H1 (cell line): ENCODE data around the gene ACTN4. TPM values are rescaled to one million over a fixed set of nuclear protein-coding genes. Genes with fewer than 3 reads are reported as not detected.

Experiments used
- CTCF ChIA-PET: fragments of 300-600 bp; sonication (Branson Sonifier 250); formaldehyde crosslinking; loops from one replicate; lab custom pipeline; 2021; ENCODE audit not compliant: partially characterized antibody; lab: Charles Lee
- POLR2A ChIA-PET: fragments of 300-600 bp; sonication (Branson Sonifier 250); formaldehyde crosslinking; loops from one replicate; lab custom pipeline; 2021; ENCODE audit warnings: inconsistent platforms; ENCODE audit not compliant: partially characterized antibody; lab: Charles Lee
- DNase-seq, 2 experiments: peaks; one replicate each; pipeline versions ENCODE4 v3.0.0 to v3.0.0-alpha.2; 2010 to 2022; ENCODE audit warnings: low spot score in 2 of 2, low read depth in 1 of 2, mixed read lengths in 1 of 2
- FAIRE-seq: peaks from 2 replicates; lab custom pipeline; 2011; peaks lifted over from hg19 to GRCh38; lab: Jason Lieb, UNC
- H2AFZ ChIP-seq: 2 replicates; pipeline ENCODE4 v1.8.1; 2012; ENCODE audit warnings: low read length, inconsistent platforms
- H2AK5ac ChIP-seq: 2 replicates; pipeline ENCODE4 v1.6.1; 2013; ENCODE audit warnings: low read depth, low read length
- H2BK120ac ChIP-seq: replicated peaks from 2 replicates; pipeline ENCODE3; 2013; ENCODE audit warnings: low read depth, low read length, inconsistent platforms
- H2BK12ac ChIP-seq: 2 replicates; pipeline ENCODE4 v1.6.1; 2013; ENCODE audit warnings: low read depth, low read length
- H2BK15ac ChIP-seq: 2 replicates; pipeline ENCODE4 v1.6.1; 2013; ENCODE audit warnings: low read length
- H2BK20ac ChIP-seq: 2 replicates; pipeline ENCODE4 v1.6.1; 2013; ENCODE audit warnings: low read length
- H2BK5ac ChIP-seq: 2 replicates; pipeline ENCODE4 v1.6.1; 2013; ENCODE audit warnings: low read depth, low read length
- H3K14ac ChIP-seq: 2 replicates; pipeline ENCODE4 v1.6.1; 2013; ENCODE audit warnings: inconsistent platforms; ENCODE audit not compliant: insufficient read length
- H3K18ac ChIP-seq: 2 replicates; pipeline ENCODE4 v1.6.1; 2013; ENCODE audit warnings: low read length; ENCODE audit errors: extremely low read depth
- H3K23ac ChIP-seq: 2 replicates; pipeline ENCODE4 v1.6.1; 2013; ENCODE audit warnings: inconsistent platforms; ENCODE audit not compliant: insufficient read length
- H3K23me2 ChIP-seq: 2 replicates; pipeline ENCODE4 v1.6.1; 2013; ENCODE audit warnings: low read depth, low read length
- H3K27ac ChIP-seq: 2 replicates; pipeline ENCODE4 v1.6.1; 2011; ENCODE audit warnings: low read depth, low read length, inconsistent platforms
- H3K27me3 ChIP-seq, 4 experiments: replicated peaks in 1 of 4; 1 replicate in 1 of 4; 2 replicates in 3 of 4; pipeline versions ENCODE4 v1.6.1 to v1.8.1; 2011 to 2013; ENCODE audit warnings: low read length in 3 of 4, mild to moderate bottlenecking in 3 of 4, inconsistent platforms in 2 of 4, mixed read lengths in 2 of 4, moderate library complexity in 1 of 4; ENCODE audit not compliant: control insufficient read depth in 3 of 4, insufficient read depth in 3 of 4; ENCODE audit errors: extremely low read depth in 1 of 4
- H3K36me3 ChIP-seq, 4 experiments: 2 replicates each; pipeline versions ENCODE4 v1.6.1 to v1.8.1; 2011 to 2013; ENCODE audit warnings: mild to moderate bottlenecking in 4 of 4, low read length in 3 of 4, moderate library complexity in 2 of 4, control low read depth in 1 of 4, inconsistent platforms in 1 of 4; ENCODE audit not compliant: insufficient read depth in 4 of 4, control insufficient read depth in 2 of 4
- H3K4ac ChIP-seq: replicated peaks from 2 replicates; pipeline ENCODE3; 2013; ENCODE audit warnings: low read length, low read depth, mixed read lengths, inconsistent platforms; ENCODE audit not compliant: insufficient read length
- H3K4me1 ChIP-seq, 4 experiments: replicated peaks in 1 of 4; 1 replicate in 1 of 4; 2 replicates in 3 of 4; pipeline versions ENCODE4 v1.6.1 to v1.8.1; 2011 to 2013; ENCODE audit warnings: low read length in 3 of 4, inconsistent platforms in 2 of 4, mixed read lengths in 1 of 4; ENCODE audit not compliant: insufficient read depth in 4 of 4, control insufficient read depth in 3 of 4
- H3K4me2 ChIP-seq, 2 experiments: 2 replicates each; pipeline versions ENCODE4 v1.6.1 to v1.8.1; 2011 to 2013; ENCODE audit warnings: low read depth in 2 of 2, low read length in 2 of 2, control low read depth in 1 of 2, inconsistent platforms in 1 of 2, mild to moderate bottlenecking in 1 of 2; ENCODE audit not compliant: insufficient read depth in 1 of 2
- H3K4me3 ChIP-seq, 4 experiments: fragments of 200-600, 300-600 bp in 1 of 4; sonication (generic), shearing (Covaris generic), sonication (Bioruptor Twin) in 1 of 4; 2 replicates each; pipeline versions ENCODE4 v1.5.1 to v1.8.1; 2011 to 2016; ENCODE audit warnings: low read length in 4 of 4, low read depth in 3 of 4, control low read depth in 2 of 4, inconsistent platforms in 2 of 4, mild to moderate bottlenecking in 2 of 4, mixed read lengths in 1 of 4, moderate library complexity in 1 of 4; ENCODE audit not compliant: insufficient read depth in 2 of 4; ENCODE audit errors: extremely low read depth in 1 of 4
- H3K56ac ChIP-seq: replicated peaks from 2 replicates; pipeline ENCODE3; 2013; ENCODE audit warnings: low read depth, mild to moderate bottlenecking, mixed read lengths, low read length, inconsistent platforms; ENCODE audit not compliant: insufficient read length
- H3K79me1 ChIP-seq: 2 replicates; pipeline ENCODE4 v1.6.1; 2013; ENCODE audit warnings: low read depth, low read length, control low read depth
- H3K79me2 ChIP-seq, 2 experiments: 2 replicates each; pipeline versions ENCODE4 v1.6.1 to v1.8.1; 2012 to 2013; ENCODE audit warnings: low read length in 2 of 2, mild to moderate bottlenecking in 2 of 2, inconsistent platforms in 1 of 2; ENCODE audit not compliant: insufficient read depth in 2 of 2, control insufficient read depth in 1 of 2
- H3K9ac ChIP-seq, 4 experiments: replicated peaks in 1 of 4; 1 replicate in 1 of 4; 2 replicates in 3 of 4; pipeline versions ENCODE4 v1.6.1 to v1.8.1; 2011 to 2013; ENCODE audit warnings: low read depth in 3 of 4, low read length in 3 of 4, control low read depth in 2 of 4, mild to moderate bottlenecking in 2 of 4, moderate library complexity in 2 of 4, inconsistent platforms in 1 of 4; ENCODE audit errors: extremely low read depth in 1 of 4
- H3K9me3 ChIP-seq, 2 experiments: 2 replicates each; pipeline versions ENCODE4 v1.6.1 to v1.8.1; 2012 to 2013; ENCODE audit warnings: mild to moderate bottlenecking in 2 of 2, moderate library complexity in 2 of 2, control low read depth in 1 of 2, inconsistent platforms in 1 of 2, low read depth in 1 of 2, low read length in 1 of 2, mixed read lengths in 1 of 2; ENCODE audit not compliant: insufficient read depth in 2 of 2
- H4K20me1 ChIP-seq, 2 experiments: replicated peaks in 1 of 2; 2 replicates each; pipeline versions ENCODE3 to v1.8.1; 2011 to 2013; ENCODE audit warnings: inconsistent platforms in 2 of 2, low read length in 2 of 2, mild to moderate bottlenecking in 1 of 2; ENCODE audit not compliant: insufficient read depth in 2 of 2, control insufficient read depth in 1 of 2
- H4K5ac ChIP-seq: 2 replicates; pipeline ENCODE4 v1.6.1; 2013; ENCODE audit warnings: low read length, low read depth, mixed read lengths, inconsistent platforms; ENCODE audit not compliant: insufficient read length
- H4K8ac ChIP-seq: 2 replicates; pipeline ENCODE4 v1.8.0; 2013; ENCODE audit warnings: mild to moderate bottlenecking, moderate library complexity, low read length, inconsistent platforms; ENCODE audit not compliant: insufficient read depth; ENCODE audit errors: extremely low read depth
- H4K91ac ChIP-seq: replicated peaks from 2 replicates; pipeline ENCODE3; 2013; ENCODE audit warnings: low read length, mixed read lengths, inconsistent platforms; ENCODE audit not compliant: insufficient read length
- RXRA ChIP-seq: IDR thresholded peaks from 2 replicates; pipeline ENCODE4 v1.6.1; 2011; ENCODE audit warnings: low read depth, mild to moderate bottlenecking, low read length, moderate library complexity; ENCODE audit not compliant: insufficient read depth
- SAP30 ChIP-seq: fragments of 300-600 bp; sonication (generic); IDR thresholded peaks from 2 replicates; pipeline ENCODE4 v1.7.1; 2012; ENCODE audit warnings: low read length, moderate library complexity, mild to moderate bottlenecking, inconsistent platforms; ENCODE audit not compliant: insufficient read depth, insufficient replicate concordance
- WGBS, 2 experiments: shearing (Covaris generic) in 1 of 2; methylation state at CpG; one replicate each; pipeline versions ENCODE4 v1.1.6 to v1.1.7; 2013 to 2015; ENCODE audit warnings: low lambda C conversion rate in 2 of 2, mixed read lengths in 2 of 2, inconsistent platforms in 1 of 2, low coverage in 1 of 2, missing lambda C conversion rate in 1 of 2; ENCODE audit not compliant: insufficient replicate concordance in 2 of 2, insufficient coverage in 1 of 2, insufficient read length in 1 of 2; ENCODE audit errors: extremely low coverage in 1 of 2, missing lambda C conversion rate in 1 of 2; 5-methylcytosine and 5-hydroxymethylcytosine counted together
- polyA plus RNA-seq, 7 experiments: library from polyadenylated mRNA; depleted of rRNA in 3 of 7; stranded (reverse) in 5 of 7; unstranded in 2 of 7; fragments of >200 nt in 5 of 7; fragments of 200-250 nt in 2 of 7; gene quantifications; 1 replicate in 5 of 7; 2 replicates in 1 of 7; 4 replicates in 1 of 7; pipeline versions ENCODE4 v1.2.1 to v1.2.3, GENCODE V29; 2011 to 2013; ENCODE audit warnings: missing spikeins in 2 of 7, mixed read lengths in 2 of 7
- total RNA-seq: library from RNA; stranded (reverse); fragmentation: NEBNext Ultra II Directional; extraction: Animal tissue kit (Norgen Biotek cat#: 25700); gene quantifications from 2 replicates; pipeline ENCODE4 v1.2.1, GENCODE V29; 2021

ACTN4 gene
- total and polyA plus RNA-seq, 2 of the 8 experiments (the other 6 are each of a cell fraction or from before 2014, with no cell fraction given): 211 to 520 TPM

GRCh38 chr19:38717051-38717450, 69.6 kb downstream of the ACTN4 start:
- no peaks in the 10 kb centered on the region for H3K4me1 ChIP-seq
- TF ChIP-seq RXRA (no peak), SAP30 (no peak)
- H2BK15ac ChIP-seq: no peak overlapping the region
- no peak overlapping the region for H3K4me2 ChIP-seq
- no peak overlapping the region for H3K23ac ChIP-seq
- CTCF ChIA-PET: interaction anchor here (1.0 to 1.6 kb wide), 2 partner anchors 10 to 97 kb away, joined by 4 read pairs; no protein-coding TSS in a partner anchor
- H2BK20ac ChIP-seq: no peak overlapping the region
- H3K23me2 ChIP-seq: no peaks in the 10 kb centered on the region; the same call in 1 of the 2 replicates
- no peak overlapping the region for H3K18ac ChIP-seq
- H3K56ac ChIP-seq: no peak overlapping the region
- H4K5ac ChIP-seq: no peak overlapping the region
- no peaks in the 10 kb centered on the region for H3K27me3 ChIP-seq
- POLR2A ChIA-PET: interaction anchor here (1.0 to 1.4 kb wide), 4 partner anchors 8 to 131 kb away, joined by 3 to 4 read pairs (median 3); no protein-coding TSS in a partner anchor
- H3K9me3 ChIP-seq: no peaks in the 10 kb centered on the region
- H3K27ac ChIP-seq: no peak overlapping the region
- no peak overlapping the region for H3K9ac ChIP-seq
- H3K36me3 ChIP-seq: peaks cover 22 to 62% (median 45%) of the 10 kb centered on the region in 4 experiments; a peak in 7 of 8 replicates
- H4K20me1 ChIP-seq: peaks cover 5 to 15% of the 10 kb centered on the region in 2 experiments
- H2AFZ ChIP-seq: no peak overlapping the region
- no peak overlapping the region for H2BK5ac ChIP-seq
- FAIRE-seq: no peak
- H3K4ac ChIP-seq: no peak overlapping the region
- no peak overlapping the region for H2BK12ac ChIP-seq
- H4K91ac ChIP-seq: no peak overlapping the region
- no peak overlapping the region for H3K14ac ChIP-seq
- no peaks in the 10 kb centered on the region for H3K79me2 ChIP-seq
- no peak overlapping the region for H2BK120ac ChIP-seq
- WGBS, 2 experiments: 96% methylated on average over 17 of the region's 17 CpGs; no CpG with 5 or more reads in 1 of the 2 experiments
- DNase-seq: no peak
- H3K79me1 ChIP-seq: peaks cover 4% of the 10 kb centered on the region; the same call in 1 of the 2 replicates
- H4K8ac ChIP-seq: no peak overlapping the region
- H3K4me3 ChIP-seq: no peak overlapping the region
- no peak overlapping the region for H2AK5ac ChIP-seq
